H1 (cell line): ENCODE results near the gene TRMT13. TPM values are rescaled to one million over a fixed set of nuclear protein-coding genes. Genes with fewer than 3 reads are reported as not detected.

Experiments
- HDAC6 ChIP-seq: IDR thresholded peaks from one replicate; pipeline ENCODE4 v1.7.1; 2012; ENCODE audit warnings: low read depth, mild to moderate bottlenecking, inconsistent platforms, low read length, moderate library complexity
- RAD21 ChIP-seq, 2 experiments: IDR thresholded peaks in 1 of 2; conservative IDR thresholded peaks in 1 of 2; 2 replicates each; pipeline ENCODE4 v1.6.1; 2011; ENCODE audit warnings: low read depth in 2 of 2, low read length in 2 of 2, improper control_type of control experiment in 1 of 2, inconsistent platforms in 1 of 2, mild to moderate bottlenecking in 1 of 2, moderate library complexity in 1 of 2
- polyA plus RNA-seq, 7 experiments: library from polyadenylated mRNA; depleted of rRNA in 3 of 7; stranded (reverse) in 5 of 7; unstranded in 2 of 7; fragments of >200 nt in 5 of 7; fragments of 200-250 nt in 2 of 7; gene quantifications; 1 replicate in 5 of 7; 2 replicates in 1 of 7; 4 replicates in 1 of 7; pipeline versions ENCODE4 v1.2.1 to v1.2.3, GENCODE V29; 2011 to 2013; ENCODE audit warnings: missing spikeins in 2 of 7, mixed read lengths in 2 of 7
- total RNA-seq: library from RNA; stranded (reverse); fragmentation: NEBNext Ultra II Directional; extraction: Animal tissue kit (Norgen Biotek cat#: 25700); gene quantifications from 2 replicates; pipeline ENCODE4 v1.2.1, GENCODE V29; 2021
- TF ChIP-seq, protein P1 (sequence below): IDR thresholded peaks from 2 replicates; pipeline ENCODE4 v1.6.1; 2012; ENCODE audit warnings: inconsistent platforms

Gene TRMT13
- total and polyA plus RNA-seq, 2 of the 8 experiments (the other 6 are each of a cell fraction or from before 2014, with no cell fraction given) = 3.6 to 14.8 TPM

- TF ChIP-seq, protein P1, sequence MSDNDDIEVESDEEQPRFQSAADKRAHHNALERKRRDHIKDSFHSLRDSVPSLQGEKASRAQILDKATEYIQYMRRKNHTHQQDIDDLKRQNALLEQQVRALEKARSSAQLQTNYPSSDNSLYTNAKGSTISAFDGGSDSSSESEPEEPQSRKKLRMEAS = no peak
- TF ChIP-seq RAD21 (IDR thresholded peaks at IDR 0.05 in 1 of 2, conservative IDR thresholded peaks at IDR 0.05 in 1 of 2; ENCODE audit: low read depth in 2 of 2, low read length in 2 of 2) (no peak), HDAC6 (no peak)
Observed at GRCh38 chr1:100145116-100145515, 12.2 kb downstream of the TRMT13 start (continued).
